PC-3 (cell line): ENCODE measurements around the gene ACOT6. TPM values are rescaled to one million over a fixed set of nuclear protein-coding genes. Genes with fewer than 3 reads are reported as not detected.

Source experiments
- ATAC-seq: fragments of 200-7000 bp; cut with Tn5 transposase; 2 replicates; pipeline ENCODE4 v1.9.1; 2020; ENCODE audit warnings: mild to moderate bottlenecking, moderate library complexity
- BruUV-seq: library from RNA; stranded (reverse); fragments of 400-500 nt; replicated peaks from 2 replicates; lab custom pipeline; 2021; lab: Mats Ljungman, UMichigan
- CTCF ChIA-PET: fragments of 300-600 bp; sonication (Branson Sonifier 250); formaldehyde crosslinking; loops from one replicate; lab custom pipeline; 2022; ENCODE audit warnings: antibody characterized with exemption; lab: Charles Lee
- POLR2A ChIA-PET: fragments of 300-600 bp; sonication (Branson Sonifier 250); formaldehyde crosslinking; loops from one replicate; lab custom pipeline; 2022; ENCODE audit warnings: antibody characterized with exemption; ENCODE audit not compliant: unreplicated experiment; lab: Charles Lee
- DNase-seq: peaks from one replicate; pipeline ENCODE4 v3.0.0-alpha.2; 2015
- H2AFZ ChIP-seq: fragments of 300-600 bp; sonication (generic); 2 replicates; pipeline ENCODE4 v1.6.0; 2016; ENCODE audit warnings: antibody characterized with exemption, low read length
- H3F3A ChIP-seq: fragments of 300-600 bp; sonication (generic); one replicate; pipeline ENCODE4 v1.6.0; 2017; ENCODE audit warnings: antibody characterized with exemption, low read length, control low read depth, mild to moderate bottlenecking; ENCODE audit not compliant: unreplicated experiment
- H3K27ac ChIP-seq: fragments of 300-600 bp; sonication (generic); 2 replicates; pipeline ENCODE4 v1.5.1; 2016; ENCODE audit warnings: mild to moderate bottlenecking, low read length
- H3K27me3 ChIP-seq: fragments of 300-600 bp; sonication (generic); 2 replicates; pipeline ENCODE4 v1.6.1; 2016; ENCODE audit warnings: low read length, mixed read lengths
- H3K36me3 ChIP-seq: fragments of 300-600 bp; sonication (generic); 2 replicates; pipeline ENCODE4 v1.6.1; 2016; ENCODE audit warnings: low read depth, mixed run types, low read length, mixed read lengths
- H3K4me1 ChIP-seq: fragments of 300-600 bp; sonication (generic); 2 replicates; pipeline ENCODE4 v1.5.1; 2016; ENCODE audit warnings: low read length; ENCODE audit not compliant: insufficient read depth
- H3K4me2 ChIP-seq: fragments of 300-600 bp; sonication (generic); 2 replicates; pipeline ENCODE4 v1.6.0; 2016; ENCODE audit warnings: low read length
- H3K4me3 ChIP-seq: fragments of 300-600 bp; sonication (generic); 2 replicates; pipeline ENCODE4 v1.5.1; 2016; ENCODE audit warnings: mild to moderate bottlenecking, low read length, mixed read lengths
- H3K79me2 ChIP-seq: fragments of 300-600 bp; sonication (generic); 2 replicates; pipeline ENCODE4 v1.6.1; 2017; ENCODE audit warnings: low read length, mixed read lengths
- H3K9ac ChIP-seq: fragments of 300-600 bp; sonication (generic); 2 replicates; pipeline ENCODE4 v1.6.0; 2016; ENCODE audit warnings: mild to moderate bottlenecking, low read length
- H3K9me2 ChIP-seq: fragments of 300-600 bp; sonication (generic); replicated peaks from 2 replicates; pipeline ENCODE4 v1.6.1; 2016; ENCODE audit warnings: mixed run types, low read length, mixed read lengths
- H3K9me3 ChIP-seq: fragments of 300-600 bp; sonication (generic); 2 replicates; pipeline ENCODE4 v1.6.1; 2016; ENCODE audit warnings: low read length, mixed read lengths
- H4K20me1 ChIP-seq: fragments of 300-600 bp; sonication (generic); 2 replicates; pipeline ENCODE4 v1.6.1; 2016; ENCODE audit warnings: low read length, mixed read lengths
- EZH2 ChIP-seq: fragments of 300-600 bp; sonication (generic); IDR thresholded peaks from one replicate; pipeline ENCODE4 v1.6.1; 2017; ENCODE audit warnings: antibody characterized with exemption, mild to moderate bottlenecking, low read length; ENCODE audit not compliant: unreplicated experiment
- EZH2phosphoT487 ChIP-seq: fragments of 300-600 bp; sonication (generic); IDR thresholded peaks from 2 replicates; pipeline ENCODE4 v1.6.1; 2018; ENCODE audit warnings: mild to moderate bottlenecking, antibody characterized with exemption, low read length, borderline replicate concordance
- intact Hi-C: fragments of 100-400 bp; cut with micrococcal nuclease; formaldehyde crosslinking; loops from 2 replicates; pipeline ENCODE4 v1.9.0; 2023
- total RNA-seq: library from RNA; depleted of rRNA; stranded (reverse); fragments of >200 nt; gene quantifications from 2 replicates; pipeline ENCODE4 v1.2.3, GENCODE V29; 2014
- TF ChIP-seq, protein P1 (sequence below): fragments of 300-600 bp; sonication (generic); conservative IDR thresholded peaks from 2 replicates; pipeline ENCODE4 v1.5.1; 2017; ENCODE audit warnings: antibody characterized with exemption, low read depth, mild to moderate bottlenecking, low read length

Gene ACOT6
- total RNA-seq, 1 experiment from 2014 or later = not detected

GRCh38 chr14:73663548-73664212 is 51.4 kb downstream of the ACOT6 start:
- ChIA-PET CTCF (no interaction called here), POLR2A (interaction anchor here (0.5 kb wide), 1 partner anchor 32 kb away, joined by 3 read pairs; no protein-coding TSS in a partner anchor)
- no TSS peak for BruUV-seq

DNA sequence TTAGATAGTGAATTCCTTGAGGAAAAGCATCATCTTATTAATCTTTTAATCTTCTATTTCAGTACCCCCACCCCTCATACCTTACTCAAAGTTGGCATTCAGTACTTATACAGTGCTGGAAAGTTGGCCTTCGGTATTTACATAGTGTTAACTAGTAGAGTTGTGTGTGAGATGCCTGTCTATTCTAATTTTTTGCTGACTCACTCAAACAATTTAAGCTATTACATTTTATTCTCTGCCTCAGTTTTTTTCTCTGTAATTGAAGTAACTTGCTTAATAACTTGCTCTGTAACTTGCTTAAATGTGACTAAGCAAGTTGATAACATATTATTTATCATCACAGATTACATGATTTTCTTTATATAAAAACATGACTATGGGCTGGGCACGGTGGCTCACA is 52.8 kb downstream of the ACOT6 start:
- intact Hi-C loops = loop anchor here (10.0 kb wide), 1 partner anchor 190 kb away; the partner anchor contains the start of gene PTGR2
- Histone ChIP-seq H3K4me2 (no peak overlapping the region), H3K9ac (no peak overlapping the region), H3F3A (no peaks in the 10 kb centered on the region), H3K27ac (no peak overlapping the region), H3K36me3 (no peaks in the 10 kb centered on the region), H3K79me2 (no peaks in the 10 kb centered on the region), H3K27me3 (no peaks in the 10 kb centered on the region), H3K9me2 (no peaks in the 10 kb centered on the region), H4K20me1 (no peaks in the 10 kb centered on the region), H2AFZ (no peak overlapping the region), H3K4me1 (peaks cover 12% of the 10 kb centered on the region), H3K4me3 (no peak overlapping the region), H3K9me3 (no peaks in the 10 kb centered on the region)
- ChIA-PET CTCF (no interaction called here), POLR2A (no interaction called here)
- ATAC-seq (no peak), DNase-seq (no peak)
- TF ChIP-seq EZH2phosphoT487 = no peak
- TF ChIP-seq, protein P1, sequence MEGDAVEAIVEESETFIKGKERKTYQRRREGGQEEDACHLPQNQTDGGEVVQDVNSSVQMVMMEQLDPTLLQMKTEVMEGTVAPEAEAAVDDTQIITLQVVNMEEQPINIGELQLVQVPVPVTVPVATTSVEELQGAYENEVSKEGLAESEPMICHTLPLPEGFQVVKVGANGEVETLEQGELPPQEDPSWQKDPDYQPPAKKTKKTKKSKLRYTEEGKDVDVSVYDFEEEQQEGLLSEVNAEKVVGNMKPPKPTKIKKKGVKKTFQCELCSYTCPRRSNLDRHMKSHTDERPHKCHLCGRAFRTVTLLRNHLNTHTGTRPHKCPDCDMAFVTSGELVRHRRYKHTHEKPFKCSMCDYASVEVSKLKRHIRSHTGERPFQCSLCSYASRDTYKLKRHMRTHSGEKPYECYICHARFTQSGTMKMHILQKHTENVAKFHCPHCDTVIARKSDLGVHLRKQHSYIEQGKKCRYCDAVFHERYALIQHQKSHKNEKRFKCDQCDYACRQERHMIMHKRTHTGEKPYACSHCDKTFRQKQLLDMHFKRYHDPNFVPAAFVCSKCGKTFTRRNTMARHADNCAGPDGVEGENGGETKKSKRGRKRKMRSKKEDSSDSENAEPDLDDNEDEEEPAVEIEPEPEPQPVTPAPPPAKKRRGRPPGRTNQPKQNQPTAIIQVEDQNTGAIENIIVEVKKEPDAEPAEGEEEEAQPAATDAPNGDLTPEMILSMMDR = no peak
- no peak for TF ChIP-seq EZH2
- BruUV-seq = no TSS peak

More at GRCh38 chr14:73663548-73664212, 51.4 kb downstream of the ACOT6 start:
- no peaks in the 10 kb centered on the region for H3K79me2 ChIP-seq
- no peaks in the 10 kb centered on the region for H4K20me1 ChIP-seq
- no peaks in the 10 kb centered on the region for H3K9me3 ChIP-seq
- no peak for ATAC-seq
- TF ChIP-seq EZH2 (no peak), EZH2phosphoT487 (no peak)
- TF ChIP-seq, protein P1 = no peak
- no peak overlapping the region for H3K9ac ChIP-seq
- H2AFZ ChIP-seq = no peak overlapping the region
- intact Hi-C loops = loop anchor here (5.0 to 10.0 kb wide), 2 partner anchors 49 to 191 kb away; partner anchors contain the start of genes PNMA1 and PTGR2
- no peaks in the 10 kb centered on the region for H3F3A ChIP-seq
- H3K27ac ChIP-seq = no peak overlapping the region
- no peak overlapping the region for H3K4me2 ChIP-seq
- H3K4me3 ChIP-seq = no peak overlapping the region
- DNase-seq = no peak
- H3K9me2 ChIP-seq = no peaks in the 10 kb centered on the region
- no peaks in the 10 kb centered on the region for H3K36me3 ChIP-seq
- no peaks in the 10 kb centered on the region for H3K27me3 ChIP-seq
- H3K4me1 ChIP-seq = peaks cover 12% of the 10 kb centered on the region

GRCh38 chr14:73666583-73666982 is 54.3 kb downstream of the ACOT6 start:
- TF ChIP-seq, protein P1 = no peak
- no peak for TF ChIP-seq EZH2phosphoT487
- TF ChIP-seq EZH2 = no peak
- H3K9me3 ChIP-seq = no peaks in the 10 kb centered on the region
- no peak overlapping the region for H3K27ac ChIP-seq
- H3K4me1 ChIP-seq = peaks cover 12% of the 10 kb centered on the region
- no peak overlapping the region for H3K9ac ChIP-seq
- ChIA-PET CTCF (no interaction called here), POLR2A (no interaction called here)
- H3K36me3 ChIP-seq = no peaks in the 10 kb centered on the region
- no peaks in the 10 kb centered on the region for H3F3A ChIP-seq
- intact Hi-C loops = loop anchor here (10.0 kb wide), 1 partner anchor 188 kb away; the partner anchor contains the start of gene PTGR2
- no peak overlapping the region for H2AFZ ChIP-seq
- ATAC-seq (no peak), DNase-seq (no peak)
- no TSS peak for BruUV-seq
- no peaks in the 10 kb centered on the region for H3K27me3 ChIP-seq
- H3K79me2 ChIP-seq = no peaks in the 10 kb centered on the region
- H3K4me3 ChIP-seq = no peak overlapping the region
- no peak overlapping the region for H3K4me2 ChIP-seq
- H3K9me2 ChIP-seq = no peaks in the 10 kb centered on the region
- no peaks in the 10 kb centered on the region for H4K20me1 ChIP-seq
